H1 (cell line): Measurements from ENCODE around the gene HOXB3. TPM values are rescaled to one million over a fixed set of nuclear protein-coding genes. Genes with fewer than 3 reads are reported as not detected.

Source experiments
- CTCF ChIA-PET: fragments of 300-600 bp; sonication (Branson Sonifier 250); formaldehyde crosslinking; loops from one replicate; lab custom pipeline; 2021; ENCODE audit not compliant: partially characterized antibody; lab: Charles Lee
- POLR2A ChIA-PET: fragments of 300-600 bp; sonication (Branson Sonifier 250); formaldehyde crosslinking; loops from one replicate; lab custom pipeline; 2021; ENCODE audit warnings: inconsistent platforms; ENCODE audit not compliant: partially characterized antibody; lab: Charles Lee
- DNase-seq, 2 experiments: peaks; one replicate each; pipeline versions ENCODE4 v3.0.0 to v3.0.0-alpha.2; 2010 to 2022; ENCODE audit warnings: low spot score in 2 of 2, low read depth in 1 of 2, mixed read lengths in 1 of 2
- FAIRE-seq: peaks from 2 replicates; lab custom pipeline; 2011; peaks lifted over from hg19 to GRCh38; lab: Jason Lieb, UNC
- H2AFZ ChIP-seq: 2 replicates; pipeline ENCODE4 v1.8.1; 2012; ENCODE audit warnings: low read length, inconsistent platforms
- H2AK5ac ChIP-seq: 2 replicates; pipeline ENCODE4 v1.6.1; 2013; ENCODE audit warnings: low read depth, low read length
- H2BK120ac ChIP-seq: replicated peaks from 2 replicates; pipeline ENCODE3; 2013; ENCODE audit warnings: low read depth, low read length, inconsistent platforms
- H2BK12ac ChIP-seq: 2 replicates; pipeline ENCODE4 v1.6.1; 2013; ENCODE audit warnings: low read depth, low read length
- H2BK15ac ChIP-seq: 2 replicates; pipeline ENCODE4 v1.6.1; 2013; ENCODE audit warnings: low read length
- H2BK20ac ChIP-seq: 2 replicates; pipeline ENCODE4 v1.6.1; 2013; ENCODE audit warnings: low read length
- H2BK5ac ChIP-seq: 2 replicates; pipeline ENCODE4 v1.6.1; 2013; ENCODE audit warnings: low read depth, low read length
- H3K14ac ChIP-seq: 2 replicates; pipeline ENCODE4 v1.6.1; 2013; ENCODE audit warnings: inconsistent platforms; ENCODE audit not compliant: insufficient read length
- H3K18ac ChIP-seq: 2 replicates; pipeline ENCODE4 v1.6.1; 2013; ENCODE audit warnings: low read length; ENCODE audit errors: extremely low read depth
- H3K23ac ChIP-seq: 2 replicates; pipeline ENCODE4 v1.6.1; 2013; ENCODE audit warnings: inconsistent platforms; ENCODE audit not compliant: insufficient read length
- H3K23me2 ChIP-seq: 2 replicates; pipeline ENCODE4 v1.6.1; 2013; ENCODE audit warnings: low read depth, low read length
- H3K27ac ChIP-seq: 2 replicates; pipeline ENCODE4 v1.6.1; 2011; ENCODE audit warnings: low read depth, low read length, inconsistent platforms
- H3K27me3 ChIP-seq, 4 experiments: replicated peaks in 1 of 4; 1 replicate in 1 of 4; 2 replicates in 3 of 4; pipeline versions ENCODE4 v1.6.1 to v1.8.1; 2011 to 2013; ENCODE audit warnings: low read length in 3 of 4, mild to moderate bottlenecking in 3 of 4, inconsistent platforms in 2 of 4, mixed read lengths in 2 of 4, moderate library complexity in 1 of 4; ENCODE audit not compliant: control insufficient read depth in 3 of 4, insufficient read depth in 3 of 4; ENCODE audit errors: extremely low read depth in 1 of 4
- H3K36me3 ChIP-seq, 4 experiments: 2 replicates each; pipeline versions ENCODE4 v1.6.1 to v1.8.1; 2011 to 2013; ENCODE audit warnings: mild to moderate bottlenecking in 4 of 4, low read length in 3 of 4, moderate library complexity in 2 of 4, control low read depth in 1 of 4, inconsistent platforms in 1 of 4; ENCODE audit not compliant: insufficient read depth in 4 of 4, control insufficient read depth in 2 of 4
- H3K4ac ChIP-seq: replicated peaks from 2 replicates; pipeline ENCODE3; 2013; ENCODE audit warnings: low read length, low read depth, mixed read lengths, inconsistent platforms; ENCODE audit not compliant: insufficient read length
- H3K4me1 ChIP-seq, 4 experiments: replicated peaks in 1 of 4; 1 replicate in 1 of 4; 2 replicates in 3 of 4; pipeline versions ENCODE4 v1.6.1 to v1.8.1; 2011 to 2013; ENCODE audit warnings: low read length in 3 of 4, inconsistent platforms in 2 of 4, mixed read lengths in 1 of 4; ENCODE audit not compliant: insufficient read depth in 4 of 4, control insufficient read depth in 3 of 4
- H3K4me2 ChIP-seq, 2 experiments: 2 replicates each; pipeline versions ENCODE4 v1.6.1 to v1.8.1; 2011 to 2013; ENCODE audit warnings: low read depth in 2 of 2, low read length in 2 of 2, control low read depth in 1 of 2, inconsistent platforms in 1 of 2, mild to moderate bottlenecking in 1 of 2; ENCODE audit not compliant: insufficient read depth in 1 of 2
- H3K4me3 ChIP-seq, 4 experiments: fragments of 200-600, 300-600 bp in 1 of 4; sonication (generic), shearing (Covaris generic), sonication (Bioruptor Twin) in 1 of 4; 2 replicates each; pipeline versions ENCODE4 v1.5.1 to v1.8.1; 2011 to 2016; ENCODE audit warnings: low read length in 4 of 4, low read depth in 3 of 4, control low read depth in 2 of 4, inconsistent platforms in 2 of 4, mild to moderate bottlenecking in 2 of 4, mixed read lengths in 1 of 4, moderate library complexity in 1 of 4; ENCODE audit not compliant: insufficient read depth in 2 of 4; ENCODE audit errors: extremely low read depth in 1 of 4
- H3K56ac ChIP-seq: replicated peaks from 2 replicates; pipeline ENCODE3; 2013; ENCODE audit warnings: low read depth, mild to moderate bottlenecking, mixed read lengths, low read length, inconsistent platforms; ENCODE audit not compliant: insufficient read length
- H3K79me1 ChIP-seq: 2 replicates; pipeline ENCODE4 v1.6.1; 2013; ENCODE audit warnings: low read depth, low read length, control low read depth
- H3K79me2 ChIP-seq, 2 experiments: 2 replicates each; pipeline versions ENCODE4 v1.6.1 to v1.8.1; 2012 to 2013; ENCODE audit warnings: low read length in 2 of 2, mild to moderate bottlenecking in 2 of 2, inconsistent platforms in 1 of 2; ENCODE audit not compliant: insufficient read depth in 2 of 2, control insufficient read depth in 1 of 2
- H3K9ac ChIP-seq, 4 experiments: replicated peaks in 1 of 4; 1 replicate in 1 of 4; 2 replicates in 3 of 4; pipeline versions ENCODE4 v1.6.1 to v1.8.1; 2011 to 2013; ENCODE audit warnings: low read depth in 3 of 4, low read length in 3 of 4, control low read depth in 2 of 4, mild to moderate bottlenecking in 2 of 4, moderate library complexity in 2 of 4, inconsistent platforms in 1 of 4; ENCODE audit errors: extremely low read depth in 1 of 4
- H3K9me3 ChIP-seq, 2 experiments: 2 replicates each; pipeline versions ENCODE4 v1.6.1 to v1.8.1; 2012 to 2013; ENCODE audit warnings: mild to moderate bottlenecking in 2 of 2, moderate library complexity in 2 of 2, control low read depth in 1 of 2, inconsistent platforms in 1 of 2, low read depth in 1 of 2, low read length in 1 of 2, mixed read lengths in 1 of 2; ENCODE audit not compliant: insufficient read depth in 2 of 2
- H4K20me1 ChIP-seq, 2 experiments: replicated peaks in 1 of 2; 2 replicates each; pipeline versions ENCODE3 to v1.8.1; 2011 to 2013; ENCODE audit warnings: inconsistent platforms in 2 of 2, low read length in 2 of 2, mild to moderate bottlenecking in 1 of 2; ENCODE audit not compliant: insufficient read depth in 2 of 2, control insufficient read depth in 1 of 2
- H4K5ac ChIP-seq: 2 replicates; pipeline ENCODE4 v1.6.1; 2013; ENCODE audit warnings: low read length, low read depth, mixed read lengths, inconsistent platforms; ENCODE audit not compliant: insufficient read length
- H4K8ac ChIP-seq: 2 replicates; pipeline ENCODE4 v1.8.0; 2013; ENCODE audit warnings: mild to moderate bottlenecking, moderate library complexity, low read length, inconsistent platforms; ENCODE audit not compliant: insufficient read depth; ENCODE audit errors: extremely low read depth
- H4K91ac ChIP-seq: replicated peaks from 2 replicates; pipeline ENCODE3; 2013; ENCODE audit warnings: low read length, mixed read lengths, inconsistent platforms; ENCODE audit not compliant: insufficient read length
- CHD2 ChIP-seq: IDR thresholded peaks from 2 replicates; pipeline ENCODE4 v1.6.1; 2012; ENCODE audit warnings: low read length, improper control_type of control experiment
- CTBP2 ChIP-seq: IDR thresholded peaks from 2 replicates; pipeline ENCODE4 v1.7.0; 2011; ENCODE audit warnings: borderline replicate concordance, mild to moderate bottlenecking, moderate library complexity, mixed read lengths, low read length; ENCODE audit not compliant: insufficient read depth, insufficient read length
- EP300 ChIP-seq, 2 experiments: IDR thresholded peaks; 1 replicate in 1 of 2; 2 replicates in 1 of 2; pipeline ENCODE4 v1.6.1; 2011 to 2012; ENCODE audit warnings: low read depth in 2 of 2, low read length in 2 of 2, mild to moderate bottlenecking in 2 of 2, borderline replicate concordance in 1 of 2, inconsistent platforms in 1 of 2, moderate library complexity in 1 of 2
- EZH2 ChIP-seq: fragments of 200-600 bp; sonication (generic); IDR thresholded peaks from 2 replicates; pipeline ENCODE4 v1.7.1; 2012; ENCODE audit warnings: low read depth, mild to moderate bottlenecking, moderate library complexity, low read length, inconsistent platforms; ENCODE audit not compliant: severe bottlenecking
- POU5F1 ChIP-seq: IDR thresholded peaks from 2 replicates; pipeline ENCODE4 v1.6.1; 2011; ENCODE audit warnings: low read depth, mild to moderate bottlenecking, low read length, moderate library complexity
- RFX5 ChIP-seq: IDR thresholded peaks from 2 replicates; pipeline ENCODE4 v1.6.1; 2011; ENCODE audit warnings: low read depth, low read length, improper control_type of control experiment, borderline replicate concordance
- SAP30 ChIP-seq: fragments of 300-600 bp; sonication (generic); IDR thresholded peaks from 2 replicates; pipeline ENCODE4 v1.7.1; 2012; ENCODE audit warnings: low read length, moderate library complexity, mild to moderate bottlenecking, inconsistent platforms; ENCODE audit not compliant: insufficient read depth, insufficient replicate concordance
- SIRT6 ChIP-seq: IDR thresholded peaks from one replicate; pipeline ENCODE4 v1.7.1; 2012; ENCODE audit warnings: low read length, inconsistent platforms
- WGBS, 2 experiments: shearing (Covaris generic) in 1 of 2; methylation state at CpG; one replicate each; pipeline versions ENCODE4 v1.1.6 to v1.1.7; 2013 to 2015; ENCODE audit warnings: low lambda C conversion rate in 2 of 2, mixed read lengths in 2 of 2, inconsistent platforms in 1 of 2, low coverage in 1 of 2, missing lambda C conversion rate in 1 of 2; ENCODE audit not compliant: insufficient replicate concordance in 2 of 2, insufficient coverage in 1 of 2, insufficient read length in 1 of 2; ENCODE audit errors: extremely low coverage in 1 of 2, missing lambda C conversion rate in 1 of 2; 5-methylcytosine and 5-hydroxymethylcytosine counted together
- polyA plus RNA-seq, 7 experiments: library from polyadenylated mRNA; depleted of rRNA in 3 of 7; stranded (reverse) in 5 of 7; unstranded in 2 of 7; fragments of >200 nt in 5 of 7; fragments of 200-250 nt in 2 of 7; gene quantifications; 1 replicate in 5 of 7; 2 replicates in 1 of 7; 4 replicates in 1 of 7; pipeline versions ENCODE4 v1.2.1 to v1.2.3, GENCODE V29; 2011 to 2013; ENCODE audit warnings: missing spikeins in 2 of 7, mixed read lengths in 2 of 7
- total RNA-seq: library from RNA; stranded (reverse); fragmentation: NEBNext Ultra II Directional; extraction: Animal tissue kit (Norgen Biotek cat#: 25700); gene quantifications from 2 replicates; pipeline ENCODE4 v1.2.1, GENCODE V29; 2021

HOXB3 gene
- total and polyA plus RNA-seq, 2 of the 8 experiments (the other 6 are each of a cell fraction or from before 2014, with no cell fraction given), result not detected

GRCh38 chr17:48558831-48559121 is 31.3 kb downstream of the HOXB3 start:
- no peak overlapping the region for H2BK15ac ChIP-seq
- WGBS, 2 experiments, result 34% methylated on average over 2 of the region's 2 CpGs; no CpG with 5 or more reads in 1 of the 2 experiments
- no peak overlapping the region for H3K27ac ChIP-seq
- CTCF ChIA-PET, result interaction anchor here (1.2 to 1.5 kb wide), 2 partner anchors 12 to 67 kb away, joined by 3 read pairs; partner anchors contain the start of gene HOXB9
- no peak overlapping the region for H3K9ac ChIP-seq
- no peaks in the 10 kb centered on the region for H3K9me3 ChIP-seq
- FAIRE-seq, result no peak
- H4K20me1 ChIP-seq, result peaks cover 17 to 34% of the 10 kb centered on the region in 2 experiments
- no peak overlapping the region for H3K14ac ChIP-seq
- no peak overlapping the region for H3K4ac ChIP-seq
- no peak overlapping the region for H2AFZ ChIP-seq
- H2BK12ac ChIP-seq, result no peak overlapping the region
- H3K79me2 ChIP-seq, result no peaks in the 10 kb centered on the region
- no peak overlapping the region for H3K56ac ChIP-seq
- H3K18ac ChIP-seq, result no peak overlapping the region
- no peaks in the 10 kb centered on the region for H3K79me1 ChIP-seq
- no peak overlapping the region for H4K8ac ChIP-seq
- peaks cover 0 to 9% (median 4%) of the 10 kb centered on the region in 4 experiments; a peak in 4 of 7 replicates for H3K4me1 ChIP-seq
- no peak overlapping the region for H3K4me2 ChIP-seq
- DNase-seq, result no peak
- H2AK5ac ChIP-seq, result no peak overlapping the region
- TF ChIP-seq CTBP2 (no peak), RFX5 (no peak), CHD2 (no peak), SAP30 (no peak), EZH2 (peak; percentile 24), POU5F1 (no peak), EP300 (IDR thresholded peaks at IDR 0.05; ENCODE audit: borderline replicate concordance in 1 of 2, low read depth in 2 of 2, low read length in 2 of 2) (no peak), SIRT6 (no peak)
- no peak overlapping the region for H2BK120ac ChIP-seq
- H3K4me3 ChIP-seq, result no peak overlapping the region
- POLR2A ChIA-PET, result no interaction called here
- no peak overlapping the region for H4K5ac ChIP-seq
- H3K23ac ChIP-seq, result no peak overlapping the region
- H3K36me3 ChIP-seq, result peaks cover 0 to 5% (median 0%) of the 10 kb centered on the region in 4 experiments; a peak in 1 of 8 replicates
- H3K27me3 ChIP-seq, result peaks cover 99 to 100% (median 100%) of the 10 kb centered on the region in 4 experiments
- no peaks in the 10 kb centered on the region for H3K23me2 ChIP-seq
- H4K91ac ChIP-seq, result no peak overlapping the region
- no peak overlapping the region for H2BK20ac ChIP-seq
- H2BK5ac ChIP-seq, result no peak overlapping the region
